Measurements from ENCODE around the gene PEAR1. TPM values are rescaled to one million over a fixed set of nuclear protein-coding genes. Genes with fewer than 3 reads are reported as not detected.

The PEAR1 gene
- total and polyA plus RNA-seq, 2 of the 4 experiments (the other 2 are of a cell fraction), result 2.0 to 44.4 TPM

GRCh38 chr1:156920233-156921052 lies 26.9 kb downstream of the PEAR1 start, which contains the start of gene LRRC71:
Gene LRRC71, plus strand, starts transcription at chr1:156920632. Its CDS starts 172 bp downstream, at chr1:156920804.
- Histone ChIP-seq H3K4me1 (ENCODE audit: control insufficient read depth, insufficient read depth, low read length) (peaks cover 2% of the 10 kb centered on the region), H3K4ac (ENCODE audit: low read depth, low read length) (peak within 1 kb of the TSS; percentile 78; the same call in 1 of the 2 replicates), H2BK20ac (ENCODE audit: low read depth, low read length) (no peak within 1 kb of the TSS), H3K27ac (ENCODE audit: insufficient read depth, low read length) (no peak within 1 kb of the TSS; the same call in 1 of the 2 replicates), H3K4me2 (ENCODE audit: low read depth, low read length) (peak within 1 kb of the TSS; percentile 89), H3K79me1 (ENCODE audit: low read depth in 1 of 2, low read length in 2 of 2) (no peaks in the 10 kb centered on the region), H2AK9ac (replicated peaks; ENCODE audit: low read depth, low read length, poor library complexity) (peak within 1 kb of the TSS; percentile 84), H2AFZ (replicated peaks; ENCODE audit: low read length, poor library complexity) (peak within 1 kb of the TSS; percentile 87), H3K36me3 (ENCODE audit: control insufficient read depth, insufficient read depth, low read length) (peaks cover 2% of the 10 kb centered on the region; the same call in 1 of the 2 replicates), H2BK5ac (ENCODE audit: low read depth, low read length, poor library complexity, severe bottlenecking) (no peak within 1 kb of the TSS), H3K4me3 (ENCODE audit: insufficient read depth, low read depth, low read length) (peak within 1 kb of the TSS; percentile 36), H3K9me3 (ENCODE audit: control insufficient read depth, insufficient read depth, low read length) (no peaks in the 10 kb centered on the region), H3K9me1 (ENCODE audit: insufficient read depth, low read length) (no peaks in the 10 kb centered on the region; the same call in 1 of the 2 replicates), H4K91ac (ENCODE audit: insufficient read depth, low read depth, low read length) (no peak within 1 kb of the TSS), H3K23ac (ENCODE audit: low read depth, low read length) (no peak within 1 kb of the TSS), H4K5ac (ENCODE audit: low read depth, low read length) (peak within 1 kb of the TSS; percentile 50; the same call in 1 of the 2 replicates), H4K20me1 (ENCODE audit: insufficient read depth, low read length) (no peaks in the 10 kb centered on the region), H2BK120ac (ENCODE audit: low read depth, low read length) (peak within 1 kb of the TSS; percentile 73; the same call in 1 of the 2 replicates), H2AK5ac (ENCODE audit: low read depth, low read length) (peak within 1 kb of the TSS; percentile 68; the same call in 1 of the 2 replicates), H3K18ac (ENCODE audit: low read depth, low read length) (peak within 1 kb of the TSS; percentile 68), H3K9ac (ENCODE audit: low read depth, low read length) (peak within 1 kb of the TSS; percentile 67; the same call in 1 of the 2 replicates), H3K56ac (ENCODE audit: extremely low read depth, insufficient read depth, low read length) (no peak within 1 kb of the TSS), H2BK15ac (ENCODE audit: low read depth, low read length) (no peak within 1 kb of the TSS; the same call in 2 of the 3 replicates), H4K8ac (ENCODE audit: low read depth in 2 of 2, low read length in 2 of 2) (peak within 1 kb of the TSS; percentile 55 to 83; a peak in 3 of 4 replicates), H3K27me3 (ENCODE audit: control insufficient read depth, insufficient read depth, low read length) (peaks cover 48% of the 10 kb centered on the region), H3K14ac (replicated peaks; ENCODE audit: low read depth, low read length) (no peak within 1 kb of the TSS)
- dilution Hi-C loops (cut with HindIII; ENCODE audit: low sequenced_read_pairs, unreplicated experiment) (no loop called here), intact Hi-C loops (cut with micrococcal nuclease) (loop anchor here (1.0 to 10.0 kb wide), 3 partner anchors 28 to 196 kb away; partner anchors contain the start of genes ISG20L2 and METTL25B), in situ Hi-C loops (cut with MboI; ENCODE audit: low sequenced_read_pairs) (no loop called here)
- POLR2A ChIA-PET (ENCODE audit: unreplicated experiment), result no interaction called here
- ATAC-seq (ENCODE audit: low read depth), result peak; percentile 98
- WGBS, 2 experiments (ENCODE audit: extremely low coverage in 2 of 2, insufficient read length in 1 of 2), result 6% methylated on average over 38 of the region's 71 CpGs; no CpG with 5 or more reads in 1 of the 2 experiments
- peak; percentile 64 for DNase-seq
- no TSS peak for BruUV-seq (replicated peaks)
- CTCF ChIA-PET, result interaction anchor here (0.5 to 1.4 kb wide), 7 partner anchors 20 to 37 kb away, joined by 3 to 8 read pairs (median 4); no protein-coding TSS in a partner anchor
- TF ChIP-seq MAFK (IDR thresholded peaks at IDR 0.05; ENCODE audit: low read depth, low read length) (no peak), ELK1 (IDR thresholded peaks at IDR 0.05; ENCODE audit: borderline replicate concordance, low read depth, low read length) (no peak), POLR2A (IDR thresholded peaks at IDR 0.05; ENCODE audit: low read depth, low read length) (no peak; the same call in 1 of the 2 replicates), RAD21 (IDR thresholded peaks at IDR 0.05; ENCODE audit: low read length) (peak; percentile 95), CTCF (conservative IDR thresholded peaks at IDR 0.05; ENCODE audit: low read depth, low read length) (peak; percentile 98), MAZ (IDR thresholded peaks at IDR 0.05; ENCODE audit: borderline replicate concordance, low read depth, low read length) (peak; percentile 96), SMC3 (IDR thresholded peaks at IDR 0.05; ENCODE audit: low read depth, low read length) (peak; percentile 91), CEBPB (IDR thresholded peaks at IDR 0.05; ENCODE audit: low read depth, low read length) (no peak), RCOR1 (IDR thresholded peaks at IDR 0.05; ENCODE audit: insufficient replicate concordance, low read length) (no peak), FOS (IDR thresholded peaks at IDR 0.05; ENCODE audit: low read depth, low read length) (no peak), NFE2L2 (IDR thresholded peaks at IDR 0.05; ENCODE audit: low read depth, low read length) (no peak), MXI1 (IDR thresholded peaks at IDR 0.05; ENCODE audit: borderline replicate concordance, low read depth, low read length) (peak; percentile 78; the same call in 1 of the 2 replicates), RFX5 (IDR thresholded peaks at IDR 0.05; ENCODE audit: low read depth, low read length) (no peak), CHD1 (IDR thresholded peaks at IDR 0.05; ENCODE audit: low read depth, low read length) (no peak)

Data from IMR-90 (cell line).